Fibroblast of skin of scalp (primary cell): ENCODE results near the gene LILRB5.
A peak's percentile ranks its signal among the peaks of the same experiment; 100 is the strongest.
"Not testable (repeated sequence)": the region's sequence is repeated elsewhere in the genome, so short reads cannot be mapped to it uniquely, and the experiment has no call there.

Experiments
- DNase-seq: peaks from one replicate; pipeline ENCODE4 v3.0.0-alpha.2; 2013

The LILRB5 gene

GRCh38 chr19:54275951-54276350 lies 18.9 kb upstream of the LILRB5 start:
- no peak for DNase-seq

- not testable (repeated sequence) for DNase-seq
Observed at GRCh38 chr19:54274516-54274915, 17.4 kb upstream of the LILRB5 start.

GRCh38 chr19:54273821-54274220 lies 16.7 kb upstream of the LILRB5 start:
- no peak for DNase-seq

- DNase-seq = not testable (repeated sequence)
Observed at GRCh38 chr19:54272181-54272580, 15.1 kb upstream of the LILRB5 start.

- DNase-seq = not testable (repeated sequence)
Observed at GRCh38 chr19:54271587-54271986, 14.5 kb upstream of the LILRB5 start.

- DNase-seq = no peak
Observed at GRCh38 chr19:54271106-54271505, 14.0 kb upstream of the LILRB5 start.

- no peak for DNase-seq
Observed at GRCh38 chr19:54268936-54269335, 11.9 kb upstream of the LILRB5 start.

- peak; percentile 65 for DNase-seq
Observed at GRCh38 chr19:54266133-54266532, 9.1 kb upstream of the LILRB5 start.

- DNase-seq = no peak
Observed at GRCh38 chr19:54262470-54262869, 5.4 kb upstream of the LILRB5 start.

- DNase-seq = no peak
Observed at GRCh38 chr19:54262066-54262465, 5.0 kb upstream of the LILRB5 start.

GRCh38 chr19:54256250-54257115 lies 590 bp downstream of the LILRB5 start:
- no peak for DNase-seq

GRCh38 chr19:54255105-54255775 lies 1.8 kb downstream of the LILRB5 start:
- DNase-seq = no peak

- no peak for DNase-seq
Observed at GRCh38 chr19:54254195-54254906, 2.7 kb downstream of the LILRB5 start.

GRCh38 chr19:54253331-54254194 lies 3.5 kb downstream of the LILRB5 start:
- DNase-seq = no peak

- no peak for DNase-seq
Observed at GRCh38 chr19:54252845-54253244, 4.2 kb downstream of the LILRB5 start.

- no peak for DNase-seq
Observed at GRCh38 chr19:54252243-54252642, 4.8 kb downstream of the LILRB5 start.

GRCh38 chr19:54248016-54248601 lies 9.0 kb downstream of the LILRB5 start:
- peak; percentile 11 for DNase-seq

GRCh38 chr19:54247106-54247930 lies 9.8 kb downstream of the LILRB5 start:
- no peak for DNase-seq

- DNase-seq = no peak
Observed at GRCh38 chr19:54245936-54246335, 11.1 kb downstream of the LILRB5 start.

GRCh38 chr19:54243809-54244208 lies 13.3 kb downstream of the LILRB5 start:
- DNase-seq = not testable (repeated sequence)

GRCh38 chr19:54242646-54243045 lies 14.4 kb downstream of the LILRB5 start, which contains the start of gene LILRA6:
Gene LILRA6 (minus strand): TSS chr19:54242790.
- DNase-seq = not testable (repeated sequence)
